Medulla oblongata (tissue), 1 donor: Measurements from ENCODE around the gene FANCI.

Experiments used
- DNase-seq: peaks from one replicate; pipeline ENCODE4 v3.0.0-alpha.2; 2015; ENCODE audit errors: extremely low spot score

FANCI gene

GRCh38 chr15:89333011-89333860 lies 89.5 kb downstream of the FANCI start:
- DNase-seq = no peak

DNA sequence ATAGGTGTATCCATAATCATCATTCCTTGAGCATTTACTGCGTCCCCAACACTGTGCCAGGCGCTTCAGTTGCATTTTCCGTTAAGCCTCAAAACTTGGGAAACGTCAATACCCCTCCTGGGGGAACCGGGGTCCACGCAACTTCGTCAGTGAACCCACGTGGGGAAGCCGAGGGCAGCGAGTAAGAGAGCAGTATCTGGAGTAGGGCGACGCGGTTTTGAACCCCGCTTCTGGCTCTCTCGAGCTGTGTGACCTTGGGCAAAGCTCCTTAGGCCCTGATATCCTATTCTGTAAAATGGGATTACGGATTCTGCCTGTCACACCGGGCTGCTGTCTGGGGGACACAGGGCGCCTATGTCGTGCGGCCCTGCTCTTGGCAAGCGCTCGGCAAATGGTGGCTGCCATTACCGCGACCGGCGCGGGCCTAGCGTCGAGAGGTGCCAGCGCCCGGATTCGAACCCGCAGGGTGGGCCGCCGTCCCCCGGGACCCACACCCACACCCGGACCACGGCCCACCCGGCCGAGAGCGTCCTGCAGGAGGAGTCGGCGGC lies 90.3 kb downstream of the FANCI start:
- DNase-seq = no peak

DNA sequence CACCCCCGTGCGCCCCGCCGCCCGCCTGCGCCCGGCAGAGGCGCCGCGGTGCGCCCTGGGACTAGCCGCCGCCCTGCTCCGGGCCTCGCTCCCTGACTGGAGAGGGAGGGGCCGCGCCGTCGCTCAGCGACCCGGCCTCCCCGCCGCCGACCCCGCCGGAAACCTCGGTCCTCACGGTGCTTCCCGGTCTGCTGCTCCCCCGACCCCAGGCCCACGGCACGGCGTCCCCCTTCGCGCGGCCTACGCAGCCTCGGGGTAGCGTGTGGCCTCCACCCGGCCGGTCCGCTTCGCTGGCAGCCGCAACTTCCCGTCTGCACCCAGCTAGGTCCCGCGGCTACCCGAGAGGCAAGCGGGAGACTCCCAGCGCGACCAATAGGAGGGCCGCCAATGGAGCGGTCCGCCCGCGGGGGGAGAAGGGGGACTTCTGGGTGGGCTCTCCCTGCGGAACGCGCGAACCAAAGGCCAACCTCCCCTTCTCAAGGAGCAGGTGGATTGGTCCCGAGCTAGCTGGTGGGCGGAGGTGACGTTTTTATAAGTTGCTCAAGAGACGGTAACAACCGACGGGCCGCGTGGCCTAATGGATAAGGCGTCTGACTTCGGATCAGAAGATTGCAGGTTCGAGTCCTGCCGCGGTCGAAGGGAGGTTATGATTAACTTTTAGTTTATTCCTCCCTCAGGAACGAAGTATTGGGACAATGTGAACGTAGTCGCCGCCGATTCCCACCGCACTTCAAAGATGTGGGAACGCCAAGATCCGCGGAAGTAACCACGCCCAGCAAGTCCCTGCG lies 90.9 kb downstream of the FANCI start, which contains the start of gene POLG:
TSS of gene POLG (minus strand) at position 315 of the 788 bp plus-strand sequence. CDS start 1,070 bp downstream, outside the sequence.
- peak; percentile 100 for DNase-seq

DNA sequence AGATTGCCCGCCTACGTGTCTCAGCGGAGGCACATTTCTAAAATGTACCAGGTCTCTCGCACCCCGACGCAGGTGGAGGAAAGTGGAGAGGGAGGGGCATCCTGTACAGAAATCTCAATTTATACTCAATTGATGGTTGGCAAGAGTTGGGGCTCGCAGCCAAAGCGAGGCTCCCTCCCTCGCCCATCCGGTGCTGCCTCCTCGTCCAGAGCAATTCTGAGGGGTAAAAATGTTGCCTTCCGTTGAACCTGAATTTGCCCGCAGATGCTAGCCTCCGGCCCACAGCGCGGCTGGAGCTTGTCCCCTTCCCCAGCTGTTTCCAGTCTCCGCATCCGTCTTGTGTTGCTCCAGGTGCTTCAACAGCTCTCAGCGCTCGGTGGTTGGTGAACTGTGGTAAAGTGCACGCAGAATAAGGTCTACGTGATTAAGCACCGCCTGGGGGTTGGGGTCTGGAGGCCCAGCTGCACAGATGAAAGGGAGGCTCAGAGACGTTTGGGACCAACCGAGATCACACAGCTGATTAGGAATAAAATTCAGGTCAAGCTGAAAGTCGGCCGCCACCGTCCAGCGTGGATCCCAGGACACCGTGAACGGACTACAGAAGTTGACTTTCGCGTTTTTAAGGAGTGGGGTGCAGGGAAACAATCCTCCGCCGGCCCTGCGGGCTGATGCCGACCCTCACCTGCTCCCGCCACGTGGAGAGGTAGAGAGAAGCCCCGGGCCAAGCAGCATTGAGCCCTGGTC lies 91.7 kb downstream of the FANCI start:
- DNase-seq = peak; percentile 48

- DNase-seq = no peak
Measured at GRCh38 chr15:89338036-89338435, 94.3 kb downstream of the FANCI start.

GRCh38 chr15:89340573-89340972 lies 96.8 kb downstream of the FANCI start:
- no peak for DNase-seq

DNA sequence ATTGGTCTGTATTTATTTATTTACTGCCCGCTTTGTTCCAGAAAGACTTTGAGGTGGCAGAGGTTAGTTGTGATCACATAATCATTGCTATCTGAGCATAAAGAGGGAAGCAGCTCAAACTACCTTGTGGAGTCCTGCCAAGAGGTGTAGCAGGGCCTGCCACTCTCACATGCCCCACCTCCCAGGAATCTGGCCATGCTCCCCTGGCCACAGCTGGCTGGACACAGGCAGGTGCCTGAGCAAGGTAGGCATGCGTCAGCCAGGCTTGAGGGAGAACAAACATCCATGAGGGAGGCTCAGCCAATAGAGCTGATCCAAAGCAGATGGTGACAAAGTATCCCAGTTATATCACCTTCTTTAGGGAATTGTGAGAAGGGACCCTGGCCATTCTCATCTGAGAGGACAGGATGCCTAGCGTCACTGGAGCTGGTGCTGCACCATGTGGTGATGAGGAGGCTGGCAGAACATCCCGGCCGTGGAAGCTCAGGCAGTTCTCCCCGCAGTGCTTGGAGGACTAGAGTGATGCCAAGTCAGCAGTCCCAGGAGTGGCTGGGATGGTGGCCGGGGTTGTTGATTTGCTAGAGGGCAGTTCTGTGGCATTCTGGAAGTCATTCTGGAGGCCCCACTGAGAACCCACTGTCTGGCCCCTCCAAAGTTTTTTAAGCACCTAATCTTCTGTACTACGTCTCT lies 97.7 kb downstream of the FANCI start:
- DNase-seq = no peak

- no peak for DNase-seq
Measured at GRCh38 chr15:89342840-89343239, 99.1 kb downstream of the FANCI start.

DNA sequence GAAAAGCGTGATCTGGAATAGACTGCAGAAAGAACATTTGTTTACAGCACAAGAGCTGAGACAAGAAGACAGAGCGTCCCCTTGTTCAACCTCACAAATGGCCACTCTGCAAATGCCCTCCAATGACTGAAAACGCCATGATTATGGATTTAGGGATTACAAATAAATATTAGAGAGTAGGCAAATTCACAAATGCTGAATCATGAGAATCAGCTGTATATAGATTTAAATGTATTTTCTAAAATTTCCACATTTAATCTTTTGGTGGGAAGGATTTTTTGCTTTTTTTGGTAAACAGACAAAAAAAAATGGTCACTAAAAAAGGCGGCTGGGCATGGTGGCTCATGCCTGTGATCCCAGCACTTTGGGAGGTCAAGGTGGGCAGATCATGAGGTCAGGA lies 101.5 kb downstream of the FANCI start:
- DNase-seq = no peak

DNA sequence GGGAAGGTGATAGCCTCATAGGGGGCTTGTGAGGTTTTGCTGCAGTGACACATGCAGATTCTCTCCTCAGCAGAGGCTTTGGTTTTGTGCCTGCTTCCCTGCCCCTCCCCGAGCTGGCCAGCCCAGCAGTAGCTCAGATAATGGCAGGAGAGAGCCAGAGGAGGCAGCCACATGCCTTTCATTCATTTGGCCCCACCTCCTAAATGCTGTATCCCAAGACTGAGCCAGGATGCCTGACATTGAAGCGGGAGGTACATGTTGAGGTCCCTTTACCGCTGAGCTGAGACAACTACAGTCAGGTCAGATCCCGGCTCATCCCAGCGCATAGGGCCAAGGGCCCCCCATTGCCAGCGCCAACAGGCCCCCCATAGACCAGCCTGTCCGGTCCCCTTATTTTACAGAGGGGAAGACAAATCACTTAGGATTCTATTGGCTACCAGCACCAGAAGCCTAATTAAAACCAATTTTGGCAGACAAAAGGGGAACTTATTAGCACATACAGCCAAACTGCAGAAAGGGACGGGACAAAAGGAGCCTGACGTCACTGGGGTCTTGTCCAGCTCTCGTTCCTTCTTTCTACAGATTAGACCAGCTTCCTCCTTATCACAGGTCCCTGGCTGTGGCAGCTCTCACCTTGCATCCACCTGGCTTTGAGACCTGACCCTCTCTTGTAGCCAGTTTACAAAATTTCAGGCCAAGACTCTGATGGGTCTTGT lies 102.9 kb downstream of the FANCI start:
- no peak for DNase-seq

- no peak for DNase-seq
Measured at GRCh38 chr15:89349206-89349558, 105.4 kb downstream of the FANCI start.

GRCh38 chr15:89352476-89352875 lies 108.7 kb downstream of the FANCI start:
- DNase-seq = no peak

GRCh38 chr15:89353991-89354390 lies 110.2 kb downstream of the FANCI start:
- DNase-seq = no peak

DNA sequence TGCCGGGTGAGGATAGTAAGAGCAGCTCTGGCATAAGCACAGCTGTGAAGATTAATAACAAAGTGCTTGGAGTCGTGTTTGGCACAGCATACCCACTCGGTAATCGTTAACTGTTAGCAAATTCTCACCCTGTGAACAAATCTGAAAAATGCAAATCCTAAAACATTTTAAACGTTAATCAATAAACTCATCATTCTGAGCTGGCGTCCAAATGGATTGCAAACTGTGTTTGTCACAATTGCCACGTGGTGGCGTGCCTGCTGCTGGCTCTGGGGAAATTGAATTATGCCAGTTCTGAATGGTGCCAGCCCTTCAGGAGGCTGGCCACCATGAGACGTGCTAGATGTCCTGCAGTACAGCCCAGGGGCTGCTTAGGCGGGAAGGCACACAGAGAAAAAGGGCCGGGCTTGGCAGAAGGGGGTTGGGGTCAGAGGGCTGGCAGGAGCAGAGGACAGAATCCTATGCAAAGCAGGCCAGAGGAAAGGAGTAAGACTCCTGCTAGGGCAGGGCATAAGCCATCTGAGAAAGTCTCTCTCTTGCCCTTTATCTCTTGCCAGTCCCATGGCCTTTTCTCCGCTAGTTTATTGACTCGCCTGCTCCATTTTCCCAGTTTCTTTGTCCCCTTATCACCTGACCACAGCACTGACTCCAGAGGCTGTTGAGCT lies 113.0 kb downstream of the FANCI start:
- peak; percentile 76 for DNase-seq

- DNase-seq = no peak
Measured at GRCh38 chr15:89358435-89358754, 114.6 kb downstream of the FANCI start.

- peak; percentile 82 for DNase-seq
Measured at GRCh38 chr15:89358755-89359439, 115.1 kb downstream of the FANCI start.

GRCh38 chr15:89359471-89360293 lies 115.9 kb downstream of the FANCI start:
- no peak for DNase-seq

DNA sequence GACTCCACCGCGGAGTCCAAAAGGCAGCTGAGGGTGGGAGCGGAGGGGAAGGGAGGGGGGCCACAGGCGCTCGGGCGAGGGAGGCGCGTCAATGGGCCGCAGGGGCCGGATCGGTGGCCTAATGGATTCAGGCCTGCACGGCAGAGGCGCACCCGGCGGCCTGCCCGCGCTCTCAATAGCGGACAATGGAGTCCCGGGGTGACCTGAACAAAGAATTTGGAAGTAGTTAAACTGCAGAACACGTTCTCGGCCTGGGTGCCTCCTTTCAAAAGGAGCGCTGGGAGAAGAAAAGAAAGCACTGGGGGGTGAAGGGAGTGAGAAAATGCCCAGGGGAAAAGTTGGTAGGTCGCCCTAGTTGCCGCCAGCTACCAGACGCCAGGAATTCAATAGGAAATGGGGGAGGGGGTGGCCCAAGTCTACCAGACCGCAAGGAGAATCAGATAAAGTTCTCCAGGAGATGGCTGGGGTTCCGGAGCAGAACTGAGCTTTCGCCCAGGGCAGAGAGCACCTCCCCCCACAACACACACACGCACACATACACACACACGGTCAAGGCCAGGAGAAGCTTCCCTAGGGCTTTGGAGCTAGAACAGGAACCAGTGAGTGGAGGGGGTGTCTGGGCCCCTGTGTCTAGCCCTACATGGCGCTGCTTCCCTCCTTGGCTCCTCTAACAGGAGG lies 116.7 kb downstream of the FANCI start:
- DNase-seq = peak; percentile 62
